OCI-LY3 (cell line): Measurements from ENCODE around the gene PHAF1.

Experiments used
- H2AFZ ChIP-seq: fragments of 200-600, 300-600 bp; shearing (Covaris generic); 2 replicates; pipeline ENCODE4 v1.6.0; 2014; ENCODE audit warnings: antibody characterized with exemption, low read depth, low read length
- H3K27ac ChIP-seq: fragments of 200-600, 300-600 bp; sonication (generic); 2 replicates; pipeline ENCODE4 v1.5.1; 2014; ENCODE audit warnings: mild to moderate bottlenecking, low read length, moderate library complexity, mixed read lengths
- H3K27me3 ChIP-seq: fragments of 200-600, 300-600 bp; sonication (generic); 2 replicates; pipeline ENCODE4 v1.6.1; 2014; ENCODE audit warnings: low read depth, low read length, mixed read lengths
- H3K36me3 ChIP-seq: fragments of 200-600, 300-600 bp; sonication (generic); replicated peaks from 2 replicates; pipeline ENCODE3; 2014; ENCODE audit warnings: low read depth, low read length, mixed read lengths
- H3K4me1 ChIP-seq: fragments of 300-600, 200-600 bp; sonication (generic); 2 replicates; pipeline ENCODE4 v1.6.1; 2014; ENCODE audit warnings: low read length, mixed read lengths
- H3K4me2 ChIP-seq: fragments of 200-600, 300-600 bp; sonication (generic); 2 replicates; pipeline ENCODE4 v1.6.1; 2014; ENCODE audit warnings: low read length, mixed read lengths
- H3K4me3 ChIP-seq: fragments of 300-600, 200-600 bp; sonication (generic); 2 replicates; pipeline ENCODE4 v1.5.1; 2014; ENCODE audit warnings: antibody characterized with exemption, mild to moderate bottlenecking, low read length, moderate library complexity
- H3K79me2 ChIP-seq: fragments of 300-600, 200-600 bp; shearing (Covaris generic); 2 replicates; pipeline ENCODE4 v1.6.1; 2014; ENCODE audit warnings: mild to moderate bottlenecking, low read length, mixed read lengths
- H3K9ac ChIP-seq: fragments of 300-600, 200-600 bp; shearing (Covaris generic); 2 replicates; pipeline ENCODE4 v1.6.0; 2014; ENCODE audit warnings: mild to moderate bottlenecking, low read length, moderate library complexity
- H3K9me3 ChIP-seq: fragments of 200-600, 300-600 bp; shearing (Covaris generic); 2 replicates; pipeline ENCODE4 v1.6.1; 2014; ENCODE audit warnings: low read length, mixed read lengths; ENCODE audit not compliant: insufficient read depth
- H4K20me1 ChIP-seq: fragments of 200-600, 300-600 bp; sonication (generic); 2 replicates; pipeline ENCODE4 v1.6.1; 2016; ENCODE audit warnings: low read length, mixed read lengths; ENCODE audit not compliant: insufficient read depth
- EZH2phosphoT487 ChIP-seq: fragments of 200-600 bp; shearing (Covaris generic); IDR thresholded peaks from 2 replicates; pipeline ENCODE4 v1.6.1; 2018; ENCODE audit warnings: antibody characterized with exemption, mixed run types, low read depth
- TF ChIP-seq, protein P1 (sequence below): fragments of 200-600, 300-600 bp; sonication (generic); IDR thresholded peaks from 2 replicates; pipeline ENCODE4 v1.5.1; 2014; ENCODE audit warnings: antibody characterized with exemption, low read length, low read depth

PHAF1 gene

DNA sequence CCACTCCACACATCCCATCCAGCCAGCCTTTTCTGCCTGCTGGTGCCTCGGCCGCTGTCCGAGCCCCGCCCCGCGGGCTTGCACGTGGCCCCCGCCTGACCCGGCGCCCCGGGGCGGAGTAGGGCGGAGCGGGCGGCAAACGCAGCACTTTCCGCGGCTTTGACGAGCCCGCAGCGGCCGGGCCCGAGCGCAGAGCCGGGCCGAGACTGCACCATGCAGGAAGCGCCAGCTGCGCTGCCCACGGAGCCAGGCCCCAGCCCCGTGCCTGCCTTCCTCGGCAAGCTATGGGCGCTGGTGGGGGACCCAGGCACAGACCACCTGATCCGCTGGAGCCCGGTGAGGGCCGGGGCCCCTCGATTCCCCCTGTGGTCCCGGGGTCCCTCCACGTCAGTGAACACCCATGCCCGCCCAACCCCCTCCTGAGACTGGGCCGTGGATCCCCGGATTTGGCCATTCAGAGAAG, 54.9 kb downstream of the PHAF1 start, which contains the start of gene HSF4:
Gene HSF4 (plus strand): TSS at position 147 of the 463 bp plus-strand sequence. CDS start 67 bp downstream, at position 214.
- Histone ChIP-seq H3K79me2 (peaks cover 7% of the 10 kb centered on the region; the same call in 1 of the 2 replicates), H3K27ac (no peak within 1 kb of the TSS), H3K27me3 (no peaks in the 10 kb centered on the region), H3K4me2 (no peak within 1 kb of the TSS), H3K36me3 (peaks cover 10% of the 10 kb centered on the region), H3K4me3 (no peak within 1 kb of the TSS), H4K20me1 (no peaks in the 10 kb centered on the region), H3K9ac (no peak within 1 kb of the TSS), H3K4me1 (peaks cover 43% of the 10 kb centered on the region), H3K9me3 (no peaks in the 10 kb centered on the region), H2AFZ (no peak within 1 kb of the TSS)
- TF ChIP-seq, protein P1, sequence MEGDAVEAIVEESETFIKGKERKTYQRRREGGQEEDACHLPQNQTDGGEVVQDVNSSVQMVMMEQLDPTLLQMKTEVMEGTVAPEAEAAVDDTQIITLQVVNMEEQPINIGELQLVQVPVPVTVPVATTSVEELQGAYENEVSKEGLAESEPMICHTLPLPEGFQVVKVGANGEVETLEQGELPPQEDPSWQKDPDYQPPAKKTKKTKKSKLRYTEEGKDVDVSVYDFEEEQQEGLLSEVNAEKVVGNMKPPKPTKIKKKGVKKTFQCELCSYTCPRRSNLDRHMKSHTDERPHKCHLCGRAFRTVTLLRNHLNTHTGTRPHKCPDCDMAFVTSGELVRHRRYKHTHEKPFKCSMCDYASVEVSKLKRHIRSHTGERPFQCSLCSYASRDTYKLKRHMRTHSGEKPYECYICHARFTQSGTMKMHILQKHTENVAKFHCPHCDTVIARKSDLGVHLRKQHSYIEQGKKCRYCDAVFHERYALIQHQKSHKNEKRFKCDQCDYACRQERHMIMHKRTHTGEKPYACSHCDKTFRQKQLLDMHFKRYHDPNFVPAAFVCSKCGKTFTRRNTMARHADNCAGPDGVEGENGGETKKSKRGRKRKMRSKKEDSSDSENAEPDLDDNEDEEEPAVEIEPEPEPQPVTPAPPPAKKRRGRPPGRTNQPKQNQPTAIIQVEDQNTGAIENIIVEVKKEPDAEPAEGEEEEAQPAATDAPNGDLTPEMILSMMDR = no peak
- no peak for TF ChIP-seq EZH2phosphoT487

DNA sequence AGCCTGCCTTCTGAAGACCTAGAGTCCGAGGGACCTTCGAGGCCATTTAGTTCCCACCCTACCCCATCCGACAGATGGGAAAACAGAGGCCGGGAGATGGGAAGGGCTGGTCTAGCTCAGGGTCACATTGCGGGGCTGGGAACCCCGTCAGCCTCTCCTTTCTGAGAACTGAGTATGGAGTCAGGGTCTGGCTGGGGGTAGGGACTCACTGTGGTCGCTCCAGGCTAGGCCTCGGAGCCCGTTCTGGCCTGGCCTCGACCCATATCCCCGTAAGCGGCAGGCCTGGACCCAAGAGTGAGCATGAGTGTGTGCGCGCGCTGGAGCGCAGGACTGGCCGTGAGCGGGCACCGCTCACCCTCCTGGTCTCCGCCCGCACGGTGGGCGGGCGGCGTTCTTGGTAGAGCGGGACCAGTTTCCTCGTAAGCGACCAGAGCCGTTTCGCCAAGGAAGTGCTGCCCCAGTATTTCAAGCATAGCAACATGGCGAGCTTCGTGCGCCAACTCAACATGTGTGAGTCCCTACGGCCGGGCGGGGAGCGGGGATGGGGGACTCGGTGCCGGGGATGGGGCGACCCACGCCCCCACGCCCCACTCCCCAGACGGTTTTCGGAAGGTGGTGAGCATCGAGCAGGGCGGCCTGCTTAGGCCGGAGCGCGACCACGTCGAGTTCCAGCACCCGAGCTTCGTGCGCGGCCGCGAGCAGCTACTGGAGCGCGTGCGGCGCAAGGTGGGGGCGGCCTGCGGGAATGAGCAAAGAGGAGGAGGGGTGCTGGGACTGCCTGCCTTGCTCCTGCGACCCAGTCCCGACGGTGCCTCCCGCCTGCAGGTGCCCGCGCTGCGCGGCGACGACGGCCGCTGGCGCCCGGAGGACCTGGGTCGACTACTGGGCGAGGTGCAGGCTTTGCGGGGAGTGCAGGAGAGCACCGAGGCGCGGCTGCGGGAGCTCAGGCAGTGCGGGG, 55.7 kb downstream of the PHAF1 start:
- H2AFZ ChIP-seq = no peak overlapping the region
- H3K4me1 ChIP-seq = peaks cover 48% of the 10 kb centered on the region
- H3K4me3 ChIP-seq = no peak overlapping the region
- peaks cover 7% of the 10 kb centered on the region; the same call in 1 of the 2 replicates for H3K79me2 ChIP-seq
- no peaks in the 10 kb centered on the region for H3K27me3 ChIP-seq
- H4K20me1 ChIP-seq = no peaks in the 10 kb centered on the region
- no peak overlapping the region for H3K27ac ChIP-seq
- H3K4me2 ChIP-seq = no peak overlapping the region
- no peaks in the 10 kb centered on the region for H3K9me3 ChIP-seq
- no peak overlapping the region for H3K9ac ChIP-seq
- H3K36me3 ChIP-seq = peaks cover 10% of the 10 kb centered on the region
- TF ChIP-seq, protein P1 = no peak
- TF ChIP-seq EZH2phosphoT487 = no peak

DNA sequence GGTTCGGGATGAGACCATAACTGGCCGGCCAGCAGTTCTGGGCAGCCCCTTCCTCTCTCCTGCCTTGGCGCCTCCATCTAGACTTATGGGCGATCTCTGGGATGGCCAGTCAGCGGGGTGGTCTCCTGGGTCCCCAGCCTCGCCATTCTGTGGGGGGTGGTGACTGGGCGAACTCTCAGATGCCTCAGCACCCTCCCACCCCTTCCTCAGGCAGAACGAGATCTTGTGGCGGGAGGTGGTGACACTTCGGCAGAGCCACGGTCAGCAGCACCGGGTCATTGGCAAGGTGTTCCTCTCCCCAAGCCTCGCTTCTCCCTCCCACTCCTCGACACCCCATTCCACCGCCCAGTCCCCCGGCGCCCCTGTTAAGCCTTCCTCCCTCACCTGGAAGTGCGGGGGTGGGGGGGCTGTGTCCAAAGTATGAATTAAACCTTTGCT, 56.4 kb downstream of the PHAF1 start:
- H3K27ac ChIP-seq = peak overlapping the region; percentile 45
- peak overlapping the region; percentile 50; the same call in 1 of the 2 replicates for H3K9ac ChIP-seq
- no peak overlapping the region for H2AFZ ChIP-seq
- H3K27me3 ChIP-seq = no peaks in the 10 kb centered on the region
- peak overlapping the region; percentile 50; the same call in 1 of the 2 replicates for H3K4me3 ChIP-seq
- H4K20me1 ChIP-seq = no peaks in the 10 kb centered on the region
- TF ChIP-seq EZH2phosphoT487 = no peak
- TF ChIP-seq, protein P1 = no peak
- H3K9me3 ChIP-seq = no peaks in the 10 kb centered on the region
- peak overlapping the region; percentile 61 for H3K4me2 ChIP-seq
- 0 out of 2 replicates have a peak, but pooled peaks cover 1% of the 10 kb centered on the region for H3K79me2 ChIP-seq
- peaks cover 6% of the 10 kb centered on the region for H3K36me3 ChIP-seq
- peaks cover 46% of the 10 kb centered on the region for H3K4me1 ChIP-seq

DNA sequence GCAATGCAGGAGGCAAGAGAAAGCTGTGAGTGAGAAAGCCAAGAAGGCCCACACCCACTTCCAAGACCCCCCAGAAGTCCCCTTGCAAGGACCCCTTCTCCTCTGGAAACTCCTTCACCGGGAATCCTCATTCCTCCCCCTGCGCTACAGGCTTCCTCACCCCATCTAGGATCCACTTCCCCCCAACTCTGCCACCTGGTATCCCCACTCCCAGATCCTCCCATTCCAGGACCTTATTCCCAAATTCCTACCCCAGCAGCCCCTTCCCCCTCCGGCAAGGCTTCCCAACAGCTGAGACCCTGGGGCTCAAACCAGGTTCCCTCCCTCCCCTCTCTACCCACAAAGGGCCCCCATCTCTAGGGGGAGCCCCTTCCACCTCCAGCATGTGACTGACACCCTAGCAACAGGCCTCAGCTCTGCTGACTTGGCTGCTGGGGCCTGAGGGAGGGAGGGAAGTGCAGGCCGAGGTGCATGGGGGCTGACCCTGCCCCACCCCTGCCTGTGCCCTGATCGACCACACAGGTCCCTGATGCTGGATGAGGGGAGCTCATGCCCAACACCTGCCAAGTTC, 56.9 kb downstream of the PHAF1 start:
- no peaks in the 10 kb centered on the region for H3K27me3 ChIP-seq
- peaks cover 52% of the 10 kb centered on the region for H3K4me1 ChIP-seq
- TF ChIP-seq, protein P1 = no peak
- no peak for TF ChIP-seq EZH2phosphoT487
- peak overlapping the region; percentile 45 for H3K27ac ChIP-seq
- peaks cover 11% of the 10 kb centered on the region for H3K36me3 ChIP-seq
- no peak overlapping the region for H2AFZ ChIP-seq
- peak overlapping the region; percentile 61 for H3K4me2 ChIP-seq
- peak overlapping the region; percentile 50 for H3K4me3 ChIP-seq
- no peaks in the 10 kb centered on the region for H3K9me3 ChIP-seq
- H4K20me1 ChIP-seq = no peaks in the 10 kb centered on the region
- peaks cover 7% of the 10 kb centered on the region; the same call in 1 of the 2 replicates for H3K79me2 ChIP-seq
- peak overlapping the region; percentile 50 for H3K9ac ChIP-seq
